ENCODE results near the gene FOXA3. TPM values are rescaled to one million over a fixed set of nuclear protein-coding genes. Genes with fewer than 3 reads are reported as not detected.

The FOXA3 gene
- total RNA-seq, 4 donors from 2014 or later = not detected

- 92 to 93% methylated on average over 27 to 34 of the region's 34 CpGs for WGBS, 2 donors
- no peaks in the 10 kb centered on the region for H3K27me3 ChIP-seq
- peaks cover 0 to 14% (median 6%) of the 10 kb centered on the region in 4 donors for H3K4me1 ChIP-seq
- no peak overlapping the region for H3K4me3 ChIP-seq
- H3K9me3 ChIP-seq = no peaks in the 10 kb centered on the region
- TF ChIP-seq POLR2A (IDR thresholded peaks at IDR 0.05) = no peak
- no peak for TF ChIP-seq CTCF (IDR thresholded peaks at IDR 0.05)
- TF ChIP-seq EP300 (IDR thresholded peaks at IDR 0.05) = no peak
- DNase-seq (ENCODE audit: low spot score in 2 of 2) = no peak
- no peak overlapping the region for H3K27ac ChIP-seq
- no peaks in the 10 kb centered on the region for H3K36me3 ChIP-seq
Observed at GRCh38 chr19:45872095-45872919, 8.2 kb downstream of the FOXA3 start.

GRCh38 chr19:45873219-45873772, 9.2 kb downstream of the FOXA3 start:
- WGBS, 2 donors = 82 to 90% methylated on average over 6 to 7 of the region's 7 CpGs
- no peak for TF ChIP-seq EP300 (IDR thresholded peaks at IDR 0.05)
- TF ChIP-seq CTCF (IDR thresholded peaks at IDR 0.05) = no peak
- no peak for TF ChIP-seq POLR2A (IDR thresholded peaks at IDR 0.05)

GRCh38 chr19:45874620-45874966, 10.5 kb downstream of the FOXA3 start:
- no peaks in the 10 kb centered on the region for H3K36me3 ChIP-seq
- DNase-seq (ENCODE audit: low spot score in 2 of 2) = no peak
- no peaks in the 10 kb centered on the region for H3K9me3 ChIP-seq
- no peak for TF ChIP-seq EP300 (IDR thresholded peaks at IDR 0.05)
- no peak for TF ChIP-seq CTCF (IDR thresholded peaks at IDR 0.05)
- no peak for TF ChIP-seq POLR2A (IDR thresholded peaks at IDR 0.05)
- H3K4me1 ChIP-seq = peaks cover 0 to 17% (median 6%) of the 10 kb centered on the region in 4 donors
- 76 to 78% methylated on average over 7 of the region's 7 CpGs for WGBS, 2 donors
- no peak overlapping the region for H3K4me3 ChIP-seq
- no peaks in the 10 kb centered on the region for H3K27me3 ChIP-seq
- no peak overlapping the region for H3K27ac ChIP-seq

More at GRCh38 chr19:45873219-45873772, 9.2 kb downstream of the FOXA3 start:
- Histone ChIP-seq H3K36me3 (no peaks in the 10 kb centered on the region), H3K9me3 (no peaks in the 10 kb centered on the region), H3K4me3 (no peak overlapping the region), H3K4me1 (peaks cover 0 to 17% (median 6%) of the 10 kb centered on the region in 4 donors), H3K27ac (no peak overlapping the region), H3K27me3 (no peaks in the 10 kb centered on the region)
- no peak for DNase-seq (ENCODE audit: low spot score in 2 of 2)

GRCh38 chr19:45876161-45876410, 12.0 kb downstream of the FOXA3 start:
- H3K27me3 ChIP-seq = no peaks in the 10 kb centered on the region
- no peaks in the 10 kb centered on the region for H3K9me3 ChIP-seq
- 51 to 55% methylated on average over 4 of the region's 4 CpGs for WGBS, 2 donors
- peaks cover 0 to 3% (median 0%) of the 10 kb centered on the region in 3 donors for H3K36me3 ChIP-seq
- peaks cover 0 to 17% (median 6%) of the 10 kb centered on the region in 4 donors for H3K4me1 ChIP-seq
- peak overlapping the region in 1 of 4 donors; percentile 44 for H3K4me3 ChIP-seq
- TF ChIP-seq CTCF (IDR thresholded peaks at IDR 0.05) = no peak
- no peak for TF ChIP-seq EP300 (IDR thresholded peaks at IDR 0.05)
- no peak for TF ChIP-seq POLR2A (IDR thresholded peaks at IDR 0.05)
- DNase-seq (ENCODE audit: low spot score in 2 of 2) = no peak
- H3K27ac ChIP-seq = peak overlapping the region in 2 of 4 donors; percentile 70 to 86
